Measurements from ENCODE around the gene MDC1.
"Not testable (repeated sequence)": the region's sequence is repeated elsewhere in the genome, so short reads cannot be mapped to it uniquely, and the experiment has no call there.

Gene MDC1

DNA sequence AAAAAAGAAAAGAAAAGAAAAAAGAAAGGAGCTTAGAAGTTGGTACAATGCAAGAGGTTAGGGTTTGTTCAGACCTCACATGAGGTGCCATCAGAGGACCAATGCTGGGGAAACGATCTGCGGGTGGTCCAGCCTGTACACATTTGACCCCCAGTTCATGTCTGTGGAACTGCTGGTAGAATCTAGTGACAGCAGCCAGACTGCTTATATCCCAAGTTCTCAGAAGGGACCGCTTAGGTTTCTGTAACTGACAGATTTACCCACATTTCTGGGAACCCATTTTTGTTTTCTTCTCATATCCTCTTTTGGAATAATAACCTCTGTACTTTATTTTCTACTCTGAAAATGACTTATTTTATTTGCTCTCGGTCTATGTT lies 35.3 kb downstream of the MDC1 start:
- no peak for DNase-seq (ENCODE audit: low read depth, low spot score)

DNA sequence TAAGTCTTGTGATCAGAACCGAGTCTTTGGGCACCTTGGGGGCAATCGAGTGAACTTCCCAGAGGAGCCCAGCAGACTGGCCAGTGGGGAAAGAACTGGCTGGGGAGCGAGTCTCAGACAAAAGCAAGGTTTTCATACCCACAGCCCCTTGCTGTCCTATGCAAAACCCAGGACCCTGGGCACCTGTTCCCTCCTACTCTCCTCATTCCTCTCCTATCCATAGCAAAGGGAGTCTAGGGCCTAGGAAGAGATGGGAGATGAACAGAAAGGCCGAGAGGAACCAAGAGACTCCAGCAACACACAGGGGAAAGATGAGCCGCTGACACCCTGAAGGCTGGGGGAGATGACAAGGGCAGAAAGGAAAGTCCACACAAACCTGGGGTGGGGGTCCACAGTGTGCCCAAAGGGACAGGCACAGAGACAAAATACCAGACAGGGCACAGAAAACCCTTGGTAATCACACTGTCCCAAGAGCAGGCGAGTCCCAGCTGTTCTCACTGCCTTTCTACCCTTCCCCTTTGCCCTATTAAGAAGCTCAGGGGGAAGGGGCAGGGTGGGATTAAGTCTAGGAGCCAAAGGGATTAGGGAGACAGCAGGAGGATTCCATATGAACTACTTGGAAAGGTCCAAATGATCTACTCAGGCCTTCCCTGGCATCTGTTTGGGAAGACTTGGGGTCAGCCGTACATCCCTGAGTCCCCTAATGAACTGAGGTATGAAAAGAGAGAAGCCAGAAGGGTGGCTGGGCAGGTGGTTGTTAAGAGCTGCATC lies 37.1 kb downstream of the MDC1 start:
- DNase-seq (ENCODE audit: low read depth, low spot score) = no peak

DNA sequence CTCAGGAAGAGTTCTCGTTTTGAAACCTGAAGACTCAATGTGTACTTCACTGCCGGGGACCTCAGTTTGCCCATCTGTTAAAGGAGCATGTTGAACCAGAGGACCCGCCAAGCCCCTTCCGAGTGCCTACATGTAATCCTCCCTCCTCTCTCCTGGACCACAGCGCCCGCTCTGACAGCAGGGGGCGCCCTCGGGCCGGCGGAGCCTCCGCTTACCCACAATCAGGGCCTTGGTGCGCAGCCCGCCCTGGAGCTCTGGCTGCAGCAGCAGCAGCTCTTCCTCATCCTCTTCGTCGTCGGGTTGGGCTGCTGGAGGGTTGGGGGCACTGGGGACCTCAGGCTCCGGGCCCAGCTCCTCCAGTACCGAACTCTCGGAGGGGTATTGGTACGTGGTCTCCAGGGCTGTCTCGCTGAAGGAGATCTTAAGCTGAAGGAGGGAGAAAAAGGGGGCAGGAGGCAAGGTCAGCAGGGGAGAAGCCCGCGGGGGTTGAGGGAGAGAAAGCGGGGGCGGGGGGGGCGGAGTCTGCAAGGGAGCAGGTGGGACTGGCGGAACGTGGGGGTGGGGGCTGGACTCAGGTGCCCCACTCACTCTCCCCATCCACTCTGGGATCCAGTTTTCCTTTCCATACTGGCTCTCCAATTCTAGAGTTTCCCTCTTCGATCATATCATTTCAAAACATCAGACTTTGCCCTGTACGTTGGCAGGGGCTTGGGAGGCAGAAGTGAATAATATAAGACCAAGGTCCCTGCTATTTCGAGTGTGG lies 37.9 kb downstream of the MDC1 start:
- peak; percentile 83 for DNase-seq (ENCODE audit: low read depth, low spot score)

DNA sequence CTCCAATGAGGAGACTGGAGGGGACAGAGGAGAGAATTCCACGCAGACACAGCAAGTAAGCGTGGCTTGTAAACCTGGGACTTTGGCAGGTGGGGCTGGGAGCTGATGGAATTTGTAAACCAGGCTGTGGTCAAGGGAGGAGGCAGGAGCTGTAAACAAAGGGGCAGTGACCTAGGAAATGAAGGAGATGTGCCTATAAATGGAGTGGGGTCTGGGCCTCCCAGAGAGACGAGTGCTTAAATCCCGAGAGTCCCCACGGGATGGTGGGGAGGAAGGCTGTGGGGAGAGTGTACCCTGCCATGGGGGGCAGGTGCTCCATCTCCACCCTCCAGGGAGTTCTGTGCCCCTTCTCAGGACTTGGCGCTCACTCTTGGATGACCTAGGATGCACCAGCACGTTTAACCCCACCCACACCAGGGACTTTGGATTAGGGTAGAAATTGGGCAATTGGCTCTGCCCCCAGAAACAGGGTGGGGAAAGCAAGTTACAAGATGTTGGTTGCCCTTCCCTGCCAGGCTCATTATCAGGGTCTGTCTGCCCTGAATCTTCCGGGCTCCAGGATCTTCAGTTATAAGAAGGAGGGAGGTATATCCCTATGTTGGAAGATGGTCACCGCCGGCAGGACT lies 40.3 kb downstream of the MDC1 start:
- no peak for DNase-seq (ENCODE audit: low read depth, low spot score)

DNA sequence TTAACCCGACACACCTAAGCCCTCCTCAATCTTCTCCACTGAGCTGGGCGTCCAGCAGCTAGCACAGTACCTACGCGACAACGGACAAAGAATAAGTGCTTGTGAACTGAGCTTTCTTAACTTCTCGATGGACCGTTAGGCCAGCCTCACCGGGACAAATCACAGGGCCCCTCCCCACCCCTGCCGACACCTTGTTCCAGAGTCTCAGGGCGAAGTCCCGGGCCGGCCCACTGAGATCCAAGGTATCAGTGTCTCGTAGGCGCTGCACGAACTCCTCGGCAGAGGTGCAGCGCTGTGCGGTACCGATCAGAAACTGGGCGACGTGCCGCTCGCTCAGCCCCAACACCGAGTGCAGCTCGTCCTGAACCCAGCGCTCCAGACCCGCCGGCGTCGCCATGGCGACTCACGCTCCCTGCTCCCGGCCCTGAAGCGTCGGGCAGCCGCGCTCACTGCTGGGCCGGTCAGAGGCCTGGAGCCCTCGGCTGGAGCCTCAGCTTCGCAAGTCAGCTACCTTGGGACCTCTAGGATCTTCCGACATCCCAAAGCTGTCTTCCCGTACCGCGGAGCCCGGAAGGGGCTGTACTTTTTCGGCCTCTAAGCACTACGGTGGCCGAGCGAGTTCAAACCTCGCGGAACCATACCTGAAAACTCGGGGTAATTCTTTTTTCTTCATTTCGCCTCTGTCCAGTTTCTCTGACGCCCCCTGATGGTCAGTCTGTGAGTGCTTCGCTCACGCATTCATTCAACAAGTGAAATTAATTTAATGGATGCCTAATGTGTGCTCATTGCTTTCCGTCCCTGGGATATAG lies 44.4 kb downstream of the MDC1 start, which contains the start of gene DHX16:
Gene DHX16, minus strand, starts transcription at position 562 of the 809 bp plus-strand sequence. Its CDS starts 165 bp downstream, at position 397.
- DNase-seq (ENCODE audit: low read depth, low spot score) = peak; percentile 83

GRCh38 chr6:30670760-30671527 lies 46.1 kb downstream of the MDC1 start:
- no peak for DNase-seq (ENCODE audit: low read depth, low spot score)

- DNase-seq (ENCODE audit: low read depth, low spot score) = not testable (repeated sequence)
These were observed 50.8 kb downstream of the MDC1 start for GRCh38 chr6:30666300-30666699.

DNA sequence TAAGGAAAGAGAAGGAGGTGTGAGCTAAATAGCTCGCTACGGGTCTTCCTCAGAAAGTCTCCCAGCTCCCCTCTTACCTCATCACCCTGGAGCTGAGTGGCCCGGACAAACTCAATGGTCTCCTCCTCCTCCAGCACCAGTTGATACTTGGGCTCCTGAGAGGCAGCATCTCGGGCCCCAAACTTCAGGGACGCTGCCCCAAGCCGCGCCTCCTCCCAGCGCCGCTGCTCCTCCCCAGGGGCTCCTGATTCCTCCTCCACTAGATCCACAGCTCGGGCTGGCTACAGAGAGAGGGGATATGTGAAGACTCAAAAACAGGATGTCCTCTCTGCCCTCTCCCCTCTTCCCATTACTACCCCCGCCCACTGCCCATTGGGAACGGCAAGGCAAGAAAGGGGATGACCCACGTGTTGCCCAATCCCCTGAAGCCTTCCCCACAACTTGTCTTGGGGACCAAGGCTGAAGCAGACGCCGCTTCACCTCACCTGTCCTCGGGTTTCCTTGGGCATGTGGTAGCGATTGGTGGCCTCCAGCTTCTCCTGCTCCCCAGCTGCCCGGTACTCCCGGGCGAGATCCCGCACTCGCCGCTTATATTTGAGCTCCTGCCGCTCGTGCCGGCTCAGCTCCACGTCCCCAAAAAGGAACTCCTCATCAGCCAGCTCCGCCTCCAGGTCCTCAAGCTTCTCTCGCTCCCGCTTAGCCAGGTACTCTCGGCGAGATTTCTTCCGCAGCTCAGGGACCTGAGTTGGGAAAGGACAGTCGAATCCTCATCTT lies 51.9 kb downstream of the MDC1 start:
- DNase-seq (ENCODE audit: low read depth, low spot score) = no peak

DNA sequence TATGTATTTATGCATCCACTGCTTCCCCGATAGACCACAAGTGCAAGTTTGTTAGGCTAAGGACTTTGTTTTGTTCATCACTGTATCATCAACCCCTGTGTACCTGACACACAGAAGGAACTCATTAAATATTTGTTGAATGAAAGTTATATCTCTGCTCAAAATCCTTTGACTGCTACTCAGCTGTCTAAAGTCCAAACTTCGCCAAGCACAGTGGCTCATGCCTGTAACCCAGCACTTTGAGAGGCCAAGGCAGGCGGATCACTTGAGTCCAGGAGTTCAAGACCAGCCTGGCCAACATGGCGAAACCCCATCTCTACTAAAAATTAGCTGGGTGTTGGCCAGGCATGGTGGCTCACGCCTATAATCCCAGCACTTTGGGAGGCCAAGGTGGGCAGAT lies 59.2 kb downstream of the MDC1 start:
- not testable (repeated sequence) for DNase-seq (ENCODE audit: low read depth, low spot score)

- DNase-seq (ENCODE audit: low read depth, low spot score) = no peak
These were observed 59.6 kb downstream of the MDC1 start for GRCh38 chr6:30657454-30657853.

DNA sequence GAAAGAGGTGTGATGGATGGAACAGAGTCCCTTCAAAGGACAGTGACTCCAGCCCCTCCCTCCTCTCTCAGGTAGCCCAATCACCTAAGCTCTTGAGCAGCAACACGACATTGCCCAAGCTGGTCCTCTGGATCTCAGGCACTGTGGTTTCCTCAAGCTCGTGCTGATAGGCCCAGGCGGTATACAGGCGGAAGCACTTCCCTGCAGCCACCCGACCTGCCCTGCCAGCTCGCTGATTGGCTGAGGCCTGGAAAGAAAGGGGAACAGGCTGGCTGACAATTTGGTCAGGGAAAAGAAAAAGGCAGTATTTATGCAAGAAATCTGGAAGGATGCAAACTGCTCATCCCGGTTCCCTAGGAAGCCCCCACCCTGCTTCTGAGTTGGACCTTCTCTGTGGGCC lies 60.6 kb downstream of the MDC1 start:
- DNase-seq (ENCODE audit: low read depth, low spot score) = no peak

DNA sequence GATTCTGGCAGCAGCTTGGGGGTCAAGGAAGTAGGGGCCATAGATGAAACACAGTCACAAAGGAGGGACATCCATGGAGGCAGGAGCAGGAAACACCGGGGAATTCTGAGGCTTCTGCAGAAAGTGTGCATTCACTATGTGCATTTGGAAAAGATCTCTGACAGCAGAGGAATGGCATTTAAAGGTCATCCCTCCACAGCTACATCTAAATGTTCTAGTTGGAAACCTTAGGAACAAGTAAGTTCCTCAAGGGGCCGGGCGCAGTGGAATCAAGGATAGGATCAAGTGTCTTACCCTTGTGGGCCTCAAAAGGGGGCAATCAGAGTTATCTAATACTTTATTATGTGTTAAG lies 61.4 kb downstream of the MDC1 start:
- no peak for DNase-seq (ENCODE audit: low read depth, low spot score)

DNA sequence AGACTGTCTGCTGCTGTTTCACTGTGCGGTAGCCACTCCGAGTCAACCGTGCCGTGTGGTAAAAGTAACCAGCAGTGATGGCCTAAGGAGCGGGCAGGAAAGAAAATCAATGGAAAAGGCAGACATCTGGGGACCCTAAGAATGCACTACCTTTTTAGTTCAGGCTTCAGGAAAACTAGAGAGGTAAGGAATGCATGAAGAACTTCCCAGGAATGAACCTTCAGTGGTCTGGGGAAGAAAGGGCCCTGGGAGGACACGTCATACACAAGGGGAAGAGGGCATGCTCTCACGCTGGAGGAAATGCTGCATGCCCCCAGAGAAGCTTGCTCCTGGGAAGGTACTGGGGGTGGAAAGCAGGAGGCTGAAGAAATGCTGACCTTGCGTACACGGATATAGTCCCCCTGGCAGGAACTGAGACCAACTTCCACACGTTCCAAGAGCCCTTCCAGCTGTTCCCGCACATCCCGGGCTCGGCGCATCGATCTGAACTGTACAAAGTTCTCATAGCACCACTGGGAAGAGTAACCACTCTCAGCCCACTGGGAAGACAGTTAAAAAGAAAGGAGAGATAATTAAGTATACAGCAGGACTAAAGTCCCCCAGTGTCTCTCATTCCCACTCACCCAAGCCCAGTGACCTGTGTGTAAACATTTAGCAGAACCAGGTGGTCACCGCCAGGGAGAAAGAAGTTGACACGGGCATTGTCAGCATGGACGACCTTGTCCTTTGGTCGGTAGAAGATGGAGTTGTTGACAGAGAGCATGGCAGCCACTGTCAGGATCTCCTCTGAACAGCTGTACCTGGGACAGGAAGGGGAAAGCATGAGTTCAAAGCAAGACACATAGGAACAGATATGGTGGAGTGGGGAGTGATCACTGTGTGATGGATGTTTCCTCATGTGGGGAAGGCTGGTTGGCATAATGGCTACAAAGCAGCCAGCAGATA lies 62.0 kb downstream of the MDC1 start:
- DNase-seq (ENCODE audit: low read depth, low spot score) = no peak

GRCh38 chr6:30651143-30651542 lies 65.9 kb downstream of the MDC1 start:
- no peak for DNase-seq (ENCODE audit: low read depth, low spot score)
